Epithelial cell of proximal tubule (primary cell): ENCODE data around the gene TACC2. TPM values are rescaled to one million over a fixed set of nuclear protein-coding genes. Genes with fewer than 3 reads are reported as not detected.

ENCODE experiments used
- DNase-seq: peaks from one replicate; pipeline ENCODE4 v3.0.0-alpha.2; 2011; ENCODE audit warnings: low read depth
- H3K4me3 ChIP-seq: 2 replicates; pipeline ENCODE4 v1.5.1; 2011; ENCODE audit warnings: low read depth, mild to moderate bottlenecking, low read length
- total RNA-seq: library from RNA; depleted of rRNA; stranded (reverse); fragments of >200 nt; gene quantifications from 2 replicates; pipeline ENCODE4 v1.2.3, GENCODE V29; 2015
- TF ChIP-seq, protein P1 (sequence below): conservative IDR thresholded peaks from 2 replicates; pipeline ENCODE4 v1.5.1; 2012; ENCODE audit warnings: low read depth, mild to moderate bottlenecking, low read length

Gene TACC2
- total RNA-seq, 1 donor from 2014 or later = 23.9 TPM

DNA sequence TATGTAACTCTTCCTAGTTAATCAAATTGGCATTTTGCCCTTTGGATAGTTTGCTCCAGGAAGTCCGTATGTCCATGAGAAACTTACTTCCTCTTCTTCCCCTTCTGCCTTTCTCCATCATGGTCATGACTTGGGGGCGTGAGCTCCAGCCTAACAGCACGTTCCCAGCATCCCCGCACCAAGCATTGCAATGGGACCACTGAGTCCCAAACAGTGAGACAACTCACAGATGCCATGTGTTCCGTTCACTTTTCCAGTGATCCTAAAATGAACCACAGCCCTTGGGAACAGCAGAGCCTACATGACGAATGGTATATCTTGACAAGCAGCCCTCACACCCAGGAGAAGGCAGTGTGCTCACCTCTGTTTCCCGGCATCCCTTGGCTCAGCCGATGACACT, 292.8 kb downstream of the TACC2 start:
- DNase-seq = no peak
- TF ChIP-seq, protein P1, sequence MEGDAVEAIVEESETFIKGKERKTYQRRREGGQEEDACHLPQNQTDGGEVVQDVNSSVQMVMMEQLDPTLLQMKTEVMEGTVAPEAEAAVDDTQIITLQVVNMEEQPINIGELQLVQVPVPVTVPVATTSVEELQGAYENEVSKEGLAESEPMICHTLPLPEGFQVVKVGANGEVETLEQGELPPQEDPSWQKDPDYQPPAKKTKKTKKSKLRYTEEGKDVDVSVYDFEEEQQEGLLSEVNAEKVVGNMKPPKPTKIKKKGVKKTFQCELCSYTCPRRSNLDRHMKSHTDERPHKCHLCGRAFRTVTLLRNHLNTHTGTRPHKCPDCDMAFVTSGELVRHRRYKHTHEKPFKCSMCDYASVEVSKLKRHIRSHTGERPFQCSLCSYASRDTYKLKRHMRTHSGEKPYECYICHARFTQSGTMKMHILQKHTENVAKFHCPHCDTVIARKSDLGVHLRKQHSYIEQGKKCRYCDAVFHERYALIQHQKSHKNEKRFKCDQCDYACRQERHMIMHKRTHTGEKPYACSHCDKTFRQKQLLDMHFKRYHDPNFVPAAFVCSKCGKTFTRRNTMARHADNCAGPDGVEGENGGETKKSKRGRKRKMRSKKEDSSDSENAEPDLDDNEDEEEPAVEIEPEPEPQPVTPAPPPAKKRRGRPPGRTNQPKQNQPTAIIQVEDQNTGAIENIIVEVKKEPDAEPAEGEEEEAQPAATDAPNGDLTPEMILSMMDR = no peak
- no peak overlapping the region for H3K4me3 ChIP-seq

DNA sequence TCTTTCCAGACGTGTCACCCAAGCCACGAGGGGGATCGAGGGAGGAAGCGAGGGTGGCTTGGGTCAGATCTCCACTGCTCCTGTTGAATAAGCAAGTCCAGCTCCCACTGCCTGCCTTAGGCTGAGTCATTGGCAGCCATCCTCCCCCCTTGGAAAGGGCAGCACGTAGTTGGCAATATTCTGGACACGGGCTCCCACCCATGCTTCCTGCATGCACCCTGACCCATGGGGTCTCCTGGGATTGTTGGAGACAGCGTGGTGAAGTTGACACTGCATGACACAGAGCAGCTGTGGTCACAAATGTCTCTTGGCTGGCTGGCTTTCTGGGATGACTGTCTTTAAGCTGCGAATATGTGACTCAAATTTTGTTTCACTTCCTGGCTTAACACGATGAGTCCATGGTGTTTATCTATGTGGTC, 293.3 kb downstream of the TACC2 start:
- H3K4me3 ChIP-seq = no peak overlapping the region
- TF ChIP-seq, protein P1 = no peak
- no peak for DNase-seq

DNA sequence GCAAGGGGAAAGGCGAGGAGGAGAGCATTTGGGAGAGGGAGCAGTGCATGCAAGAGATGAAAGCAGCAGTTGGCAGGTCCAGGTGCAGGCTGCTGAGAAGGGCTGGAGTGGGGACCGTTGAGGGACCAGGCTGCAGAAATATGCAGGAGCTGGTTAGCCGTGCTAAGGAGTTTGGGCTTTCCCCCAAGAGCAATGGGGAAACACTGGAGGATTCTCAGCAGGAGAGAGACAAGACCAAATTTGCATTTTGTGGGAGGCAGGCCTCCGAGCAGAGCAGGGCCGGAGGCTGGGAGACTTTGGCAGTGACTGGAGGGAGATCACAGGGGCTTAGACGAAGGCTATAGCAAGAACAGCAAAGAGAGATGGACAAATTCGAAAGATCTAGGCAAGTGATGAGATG, 293.9 kb downstream of the TACC2 start:
- TF ChIP-seq, protein P1 = no peak
- H3K4me3 ChIP-seq = no peak overlapping the region

DNA sequence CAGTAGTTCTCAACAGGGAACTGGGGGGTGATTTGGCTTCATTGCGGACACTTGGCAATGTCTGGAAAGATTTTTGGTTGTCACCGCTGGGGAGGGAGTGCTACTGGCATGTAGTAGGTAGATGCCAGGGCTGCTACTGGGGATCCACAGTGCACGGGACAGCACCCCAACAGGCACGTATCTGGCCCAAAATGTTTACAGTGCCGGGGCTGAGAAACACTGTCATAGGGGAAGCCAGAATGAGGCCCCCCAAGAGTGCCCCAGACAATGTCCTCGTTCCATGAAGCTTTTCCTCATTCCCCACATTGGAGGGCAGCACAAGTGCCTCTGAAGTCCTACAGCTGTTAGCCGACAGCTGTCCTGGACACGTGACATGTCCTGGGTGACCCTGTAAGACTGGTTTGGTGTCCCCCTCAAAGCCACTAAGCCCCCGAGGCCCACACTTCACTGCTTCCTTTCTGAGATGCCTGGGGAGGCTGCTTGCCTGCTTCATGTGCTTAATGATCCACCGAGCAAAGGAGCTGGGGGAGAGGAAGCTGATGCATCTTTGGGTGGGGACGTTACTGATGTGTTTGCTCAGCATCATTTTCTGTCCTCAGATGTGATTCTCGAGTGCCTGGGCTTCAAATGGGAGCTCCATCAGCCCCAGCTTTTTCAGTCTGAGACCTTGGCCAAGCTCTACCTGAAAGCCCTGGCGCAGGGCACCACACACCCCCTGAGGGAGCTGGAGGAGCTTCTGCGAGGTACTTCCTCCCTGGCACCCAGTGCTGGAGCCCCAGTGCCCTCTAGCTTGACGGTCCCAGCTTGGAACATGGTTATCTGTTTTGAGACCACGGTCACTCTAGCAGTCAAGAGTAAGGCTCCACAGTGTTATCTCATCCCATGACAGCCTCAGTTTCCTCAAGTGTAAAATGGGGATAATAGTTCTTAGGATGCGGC, 296.8 kb downstream of the TACC2 start:
- DNase-seq = no peak
- no peak overlapping the region for H3K4me3 ChIP-seq
- TF ChIP-seq, protein P1 = no peak

More for the DNA sequence above, 293.9 kb downstream of the TACC2 start:
- no peak for DNase-seq

DNA sequence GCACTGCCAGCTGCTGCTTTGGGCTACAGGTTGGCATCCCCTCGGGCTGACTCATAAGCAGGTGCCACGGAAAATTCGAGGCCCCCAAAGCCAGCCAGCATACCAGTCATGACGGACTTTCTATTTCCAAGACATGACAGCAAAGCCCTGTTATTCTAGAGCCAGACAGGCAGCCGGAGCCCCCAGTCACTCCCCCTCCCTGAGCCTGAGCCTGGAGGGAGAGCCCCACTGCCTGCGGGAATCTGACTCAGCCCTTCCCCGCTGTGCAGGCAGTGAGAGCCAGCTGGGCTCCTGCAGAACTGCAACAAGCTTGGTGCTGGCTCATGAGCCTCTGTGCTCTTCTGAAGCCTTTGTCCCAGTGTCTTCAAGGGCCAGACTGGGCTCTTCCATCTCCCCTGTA, 297.9 kb downstream of the TACC2 start:
- TF ChIP-seq, protein P1 = no peak
- DNase-seq = no peak
- H3K4me3 ChIP-seq = no peak overlapping the region

DNA sequence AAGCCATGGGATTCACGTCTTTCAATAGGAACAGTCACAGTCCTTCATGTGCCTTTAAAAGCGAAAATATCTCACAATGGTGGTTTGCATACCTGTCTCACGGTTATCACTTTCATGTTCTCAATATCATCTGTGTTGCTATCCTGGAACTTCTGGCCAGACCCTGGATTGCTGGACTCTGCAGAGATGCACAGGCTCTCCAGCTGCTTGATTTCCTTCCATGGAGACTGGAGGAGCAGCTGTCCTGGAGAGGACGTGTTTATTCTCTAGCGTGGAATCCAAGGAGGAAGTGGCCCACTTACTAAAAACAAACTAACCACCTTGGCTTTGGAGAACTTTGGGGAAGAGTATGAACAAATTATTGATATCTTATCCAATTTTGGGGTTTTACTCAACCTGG, 298.6 kb downstream of the TACC2 start:
- TF ChIP-seq, protein P1 = no peak
- H3K4me3 ChIP-seq = no peak overlapping the region
- DNase-seq = no peak

DNA sequence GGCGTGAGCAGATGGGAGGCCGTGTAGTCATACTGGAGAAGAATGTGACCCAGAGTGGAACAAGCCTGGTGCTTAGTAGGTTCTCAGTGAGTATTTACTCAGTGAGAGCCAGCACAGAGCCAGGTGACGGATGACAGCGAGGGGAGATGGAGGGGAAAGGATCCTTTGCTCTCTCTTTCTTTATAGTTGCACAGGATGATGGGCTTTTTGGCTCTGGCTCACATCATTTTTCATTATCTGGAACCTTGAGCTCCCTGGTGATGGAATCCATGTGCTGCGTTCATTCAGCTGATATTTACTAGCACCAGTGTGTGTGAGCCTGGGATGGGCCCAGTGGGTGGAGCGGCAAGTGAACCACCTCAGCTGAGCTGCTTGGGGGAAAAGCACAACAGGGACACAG, 299.3 kb downstream of the TACC2 start:
- TF ChIP-seq, protein P1 = no peak
- H3K4me3 ChIP-seq = no peak overlapping the region
- no peak for DNase-seq
